Mesenchymal stem cell (in vitro differentiated cells and primary cell): ENCODE results near the gene TXN.
"Not testable (repeated sequence)": the region's sequence is repeated elsewhere in the genome, so short reads cannot be mapped to it uniquely, and the experiment has no call there.

ENCODE experiments used
- DNase-seq: peaks from one replicate; pipeline ENCODE4 v3.0.0-alpha.2; 2013
- H2AFZ ChIP-seq: one replicate; pipeline ENCODE4 v1.6.1; 2013; ENCODE audit warnings: low read depth, mild to moderate bottlenecking, control low read depth, inconsistent platforms, low read length, moderate library complexity
- H2AK5ac ChIP-seq: 2 replicates; pipeline ENCODE4 v1.6.1; 2013; ENCODE audit warnings: low read length, moderate library complexity, mild to moderate bottlenecking, inconsistent platforms; ENCODE audit not compliant: severe bottlenecking
- H2BK120ac ChIP-seq: one replicate; pipeline ENCODE4 v1.6.1; 2013; ENCODE audit warnings: low read depth, mild to moderate bottlenecking, inconsistent platforms, low read length, moderate library complexity
- H2BK12ac ChIP-seq, 2 experiments: one replicate each; pipeline ENCODE4 v1.6.1; 2013; ENCODE audit warnings: inconsistent platforms in 2 of 2, low read length in 2 of 2, mild to moderate bottlenecking in 2 of 2, moderate library complexity in 2 of 2, control low read depth in 1 of 2
- H2BK15ac ChIP-seq: one replicate; pipeline ENCODE4 v1.6.1; 2013; ENCODE audit warnings: mild to moderate bottlenecking, low read depth, inconsistent platforms; ENCODE audit not compliant: poor library complexity, severe bottlenecking
- H2BK5ac ChIP-seq: 2 replicates; pipeline ENCODE4 v1.6.1; 2013; ENCODE audit warnings: low read depth, mild to moderate bottlenecking, low read length, control low read depth, inconsistent platforms; ENCODE audit not compliant: poor library complexity, severe bottlenecking
- H3K14ac ChIP-seq, 2 experiments: one replicate each; pipeline ENCODE4 v1.6.1; 2013; ENCODE audit warnings: inconsistent platforms in 2 of 2, low read length in 2 of 2, control low read depth in 1 of 2, mild to moderate bottlenecking in 1 of 2, moderate library complexity in 1 of 2
- H3K18ac ChIP-seq, 2 experiments: one replicate each; pipeline ENCODE4 v1.6.1; 2013; ENCODE audit warnings: inconsistent platforms in 2 of 2, low read length in 2 of 2, control low read depth in 1 of 2, low read depth in 1 of 2, mild to moderate bottlenecking in 1 of 2
- H3K23ac ChIP-seq, 2 experiments: one replicate each; pipeline ENCODE4 v1.6.1; 2013; ENCODE audit warnings: inconsistent platforms in 2 of 2, low read length in 2 of 2, mild to moderate bottlenecking in 2 of 2, moderate library complexity in 2 of 2, control low read depth in 1 of 2
- H3K27ac ChIP-seq: 2 replicates; pipeline ENCODE4 v1.5.1; 2013; ENCODE audit warnings: mild to moderate bottlenecking, moderate library complexity, low read length, control low read depth, inconsistent platforms; ENCODE audit not compliant: poor library complexity, severe bottlenecking
- H3K27me3 ChIP-seq, 2 experiments: 2 replicates each; pipeline versions ENCODE4 v1.6.1 to v1.7.0; 2013; ENCODE audit warnings: low read length in 2 of 2, mild to moderate bottlenecking in 2 of 2, moderate library complexity in 2 of 2, control low read depth in 1 of 2, inconsistent platforms in 1 of 2; ENCODE audit not compliant: control insufficient read depth in 1 of 2, insufficient read depth in 1 of 2
- H3K36me3 ChIP-seq, 2 experiments: 2 replicates each; pipeline versions ENCODE4 v1.6.1 to v1.7.0; 2013; ENCODE audit warnings: low read length in 2 of 2, control low read depth in 1 of 2, inconsistent platforms in 1 of 2, low read depth in 1 of 2, mild to moderate bottlenecking in 1 of 2; ENCODE audit not compliant: insufficient read depth in 2 of 2, control insufficient read depth in 1 of 2
- H3K4ac ChIP-seq, 2 experiments: one replicate each; pipeline ENCODE4 v1.6.1; 2013; ENCODE audit warnings: inconsistent platforms in 2 of 2, low read length in 2 of 2, mild to moderate bottlenecking in 2 of 2, moderate library complexity in 2 of 2, control low read depth in 1 of 2, low read depth in 1 of 2
- H3K4me1 ChIP-seq: 2 replicates; pipeline ENCODE4 v1.6.1; 2013; ENCODE audit warnings: low read depth, low read length, control low read depth; ENCODE audit not compliant: control insufficient read depth, insufficient read depth
- H3K4me2 ChIP-seq: 2 replicates; pipeline ENCODE4 v1.6.1; 2013; ENCODE audit warnings: low read length, mild to moderate bottlenecking, inconsistent platforms; ENCODE audit not compliant: poor library complexity, severe bottlenecking
- H3K4me3 ChIP-seq, 2 experiments: 2 replicates each; pipeline versions ENCODE4 v1.5.1 to v1.7.0; 2013; ENCODE audit warnings: low read length in 2 of 2, mild to moderate bottlenecking in 2 of 2, control low read depth in 1 of 2, low read depth in 1 of 2; ENCODE audit not compliant: insufficient read depth in 1 of 2
- H3K79me1 ChIP-seq: replicated peaks from 2 replicates; pipeline ENCODE4 v1.6.1; 2013; ENCODE audit warnings: mild to moderate bottlenecking, control low read depth, low read length, inconsistent platforms; ENCODE audit not compliant: poor library complexity, severe bottlenecking
- H3K9ac ChIP-seq: 2 replicates; pipeline ENCODE4 v1.7.0; 2013; ENCODE audit warnings: mild to moderate bottlenecking, low read length, moderate library complexity
- H3K9me3 ChIP-seq: 2 replicates; pipeline ENCODE4 v1.7.0; 2013; ENCODE audit warnings: mild to moderate bottlenecking, low read length; ENCODE audit not compliant: control insufficient read depth
- H4K8ac ChIP-seq: one replicate; pipeline ENCODE4 v1.6.1; 2013; ENCODE audit warnings: inconsistent platforms, mild to moderate bottlenecking, low read length, moderate library complexity
- H4K91ac ChIP-seq: one replicate; pipeline ENCODE4 v1.6.1; 2013; ENCODE audit warnings: mild to moderate bottlenecking, low read length, inconsistent platforms
- WGBS: methylation state at CpG from one replicate; pipeline ENCODE4 v1.1.7; 2013; ENCODE audit warnings: mixed read lengths; 5-methylcytosine and 5-hydroxymethylcytosine counted together

Gene TXN

GRCh38 chr9:110199643-110200042 is 56.7 kb downstream of the TXN start:
- H3K9me3 ChIP-seq = no peaks in the 10 kb centered on the region
- no peaks in the 10 kb centered on the region for H3K36me3 ChIP-seq
- H2AFZ ChIP-seq = no peak overlapping the region
- no peak overlapping the region for H3K4ac ChIP-seq
- no peak for DNase-seq
- H2AK5ac ChIP-seq = no peak overlapping the region
- no CpG with 5 or more reads among the region's 2 CpGs for WGBS
- H3K79me1 ChIP-seq = no peaks in the 10 kb centered on the region
- no peak overlapping the region for H2BK15ac ChIP-seq
- H4K91ac ChIP-seq = no peak overlapping the region
- H3K18ac ChIP-seq = no peak overlapping the region
- H4K8ac ChIP-seq = no peak overlapping the region
- H3K4me3 ChIP-seq = no peak overlapping the region
- H3K4me1 ChIP-seq = no peaks in the 10 kb centered on the region
- no peak overlapping the region for H3K9ac ChIP-seq
- H3K23ac ChIP-seq = no peak overlapping the region
- H3K14ac ChIP-seq = no peak overlapping the region
- H2BK120ac ChIP-seq = no peak overlapping the region
- H2BK12ac ChIP-seq = no peak overlapping the region
- H2BK5ac ChIP-seq = no peak overlapping the region
- no peak overlapping the region for H3K4me2 ChIP-seq
- H3K27ac ChIP-seq = no peak overlapping the region
- H3K27me3 ChIP-seq = peaks cover 0 to 13% of the 10 kb centered on the region in 2 experiments

DNA sequence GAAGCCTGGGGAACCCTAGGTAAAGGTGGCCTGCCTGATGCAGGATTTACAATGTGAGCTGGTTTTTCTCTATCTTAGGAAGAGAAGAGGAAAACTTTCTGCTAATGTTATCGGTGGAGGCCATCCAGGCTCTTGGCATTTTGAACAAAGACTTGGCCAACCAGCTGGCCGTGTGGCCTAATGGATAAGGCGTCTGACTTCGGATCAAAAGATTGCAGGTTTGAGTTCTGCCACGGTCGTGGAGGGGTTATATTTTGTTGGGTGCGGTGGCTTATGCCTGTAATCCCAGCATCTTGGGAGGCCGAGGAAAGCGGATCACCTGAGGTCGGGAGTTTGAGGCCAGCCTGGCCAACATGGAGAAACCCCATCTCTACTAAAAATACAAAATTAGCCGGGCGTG is 58.0 kb downstream of the TXN start:
- H3K79me1 ChIP-seq = no peaks in the 10 kb centered on the region
- peak overlapping the region; percentile 23 for H2AK5ac ChIP-seq
- H3K9me3 ChIP-seq = no peaks in the 10 kb centered on the region
- WGBS = 97% methylated on average over 8 of the region's 12 CpGs
- H3K4me1 ChIP-seq = no peaks in the 10 kb centered on the region
- no peak overlapping the region for H4K8ac ChIP-seq
- H2BK15ac ChIP-seq = no peak overlapping the region
- peaks cover 0 to 8% of the 10 kb centered on the region in 2 experiments for H3K27me3 ChIP-seq
- no peak overlapping the region for H3K4me3 ChIP-seq
- no peak overlapping the region for H2BK12ac ChIP-seq
- no peaks in the 10 kb centered on the region for H3K36me3 ChIP-seq
- no peak overlapping the region for H2BK5ac ChIP-seq
- H3K18ac ChIP-seq = peak overlapping the region in 1 of 2 experiments; percentile 6
- no peak overlapping the region for H3K27ac ChIP-seq
- peak overlapping the region; percentile 28 for H4K91ac ChIP-seq
- no peak overlapping the region for H3K14ac ChIP-seq
- no peak overlapping the region for H2AFZ ChIP-seq
- no peak overlapping the region for H3K23ac ChIP-seq
- peak overlapping the region; percentile 46 for H3K9ac ChIP-seq
- DNase-seq = no peak
- H3K4me2 ChIP-seq = no peak overlapping the region
- no peak overlapping the region for H3K4ac ChIP-seq
- no peak overlapping the region for H2BK120ac ChIP-seq

- 91% methylated on average over 11 of the region's 11 CpGs for WGBS
Measured at GRCh38 chr9:110197330-110198187, 58.7 kb downstream of the TXN start.

DNA sequence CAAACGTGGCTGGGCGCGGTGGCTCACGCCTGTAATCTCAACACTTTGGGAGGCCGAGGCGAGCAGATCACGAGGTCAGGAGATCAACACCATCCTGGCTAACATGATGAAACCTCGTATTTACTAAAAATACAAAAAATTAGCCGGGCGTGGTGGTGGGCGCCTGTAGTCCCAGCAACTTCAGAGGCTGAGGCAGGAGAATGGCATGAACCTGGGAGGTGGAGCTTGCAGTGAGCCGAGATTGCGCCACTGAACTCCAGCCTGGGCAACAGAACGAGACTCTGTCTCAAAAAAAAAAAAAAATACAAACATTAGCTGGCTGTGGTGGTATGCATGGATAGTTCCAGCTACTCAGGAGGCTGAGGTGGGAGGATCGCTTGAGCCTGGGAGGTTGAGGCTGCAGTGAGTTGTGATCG is 60.2 kb downstream of the TXN start:
- H4K91ac ChIP-seq, H2BK120ac ChIP-seq, H3K4me2 ChIP-seq, H3K9ac ChIP-seq, H3K18ac ChIP-seq, H2BK12ac ChIP-seq, H2AFZ ChIP-seq, H3K27me3 ChIP-seq, H3K9me3 ChIP-seq, H3K4me1 ChIP-seq, DNase-seq, H2BK5ac ChIP-seq, H3K27ac ChIP-seq, H4K8ac ChIP-seq, H3K23ac ChIP-seq, H3K4ac ChIP-seq, H2BK15ac ChIP-seq, H3K36me3 ChIP-seq, H3K4me3 ChIP-seq, H3K79me1 ChIP-seq, H3K14ac ChIP-seq, H2AK5ac ChIP-seq: not testable (repeated sequence)
- 97% methylated on average over 11 of the region's 16 CpGs for WGBS

More at GRCh38 chr9:110197330-110198187, 58.7 kb downstream of the TXN start:
- Histone ChIP-seq H2BK5ac (no peak overlapping the region), H3K4me2 (no peak overlapping the region), H3K36me3 (no peaks in the 10 kb centered on the region), H3K4ac (no peak overlapping the region), H3K79me1 (no peaks in the 10 kb centered on the region), H3K18ac (peak overlapping the region in 1 of 2 experiments; percentile 11), H3K14ac (peak overlapping the region in 1 of 2 experiments; percentile 55), H2BK15ac (no peak overlapping the region), H4K8ac (no peak overlapping the region), H3K4me1 (no peaks in the 10 kb centered on the region), H3K9ac (peak overlapping the region; percentile 46), H2AFZ (no peak overlapping the region), H3K27ac (no peak overlapping the region), H3K4me3 (no peak overlapping the region), H2BK12ac (peak overlapping the region in 1 of 2 experiments; percentile 11), H3K23ac (no peak overlapping the region), H3K9me3 (no peaks in the 10 kb centered on the region), H2BK120ac (no peak overlapping the region), H4K91ac (no peak overlapping the region), H3K27me3 (peaks cover 0 to 8% of the 10 kb centered on the region in 2 experiments), H2AK5ac (peak overlapping the region; percentile 23)
- no peak for DNase-seq
